ENCODE results near the gene CHRNA7.

CHRNA7 gene

GRCh38 chr15:32029862-32030781 lies at the start of gene CHRNA7:
TSS of gene CHRNA7 (plus strand) at chr15:32030515. CDS start at chr15:32030595, 80 bp downstream.
- no peak for DNase-seq

DNA sequence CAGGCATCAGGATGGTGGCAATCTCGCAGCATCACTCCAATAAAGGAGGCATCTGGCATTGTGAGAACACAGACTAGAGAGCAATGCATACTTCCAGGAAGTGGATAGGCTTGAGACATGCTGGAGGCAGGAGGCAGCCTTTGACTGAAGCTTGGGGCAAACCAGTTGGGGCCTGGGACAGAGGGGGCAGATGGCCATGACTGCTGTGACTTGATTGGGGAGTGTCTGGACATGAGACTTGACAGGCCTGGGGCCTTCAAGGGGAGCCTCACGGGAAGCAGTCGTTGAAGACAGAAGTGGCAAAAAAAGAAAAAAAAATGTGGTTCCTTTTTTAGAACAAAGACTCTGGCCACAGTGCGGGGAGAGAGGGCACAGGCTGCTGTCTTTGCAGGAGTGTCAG lies 44.7 kb upstream of the CHRNA7 start:
- DNase-seq: no peak

GRCh38 chr15:31993062-31993461 lies 37.3 kb upstream of the CHRNA7 start:
- no peak for DNase-seq

GRCh38 chr15:31997711-31998110 lies 32.6 kb upstream of the CHRNA7 start:
- no peak for DNase-seq

- DNase-seq: no peak
These were observed 26.8 kb upstream of the CHRNA7 start for GRCh38 chr15:32003558-32003957.

DNA sequence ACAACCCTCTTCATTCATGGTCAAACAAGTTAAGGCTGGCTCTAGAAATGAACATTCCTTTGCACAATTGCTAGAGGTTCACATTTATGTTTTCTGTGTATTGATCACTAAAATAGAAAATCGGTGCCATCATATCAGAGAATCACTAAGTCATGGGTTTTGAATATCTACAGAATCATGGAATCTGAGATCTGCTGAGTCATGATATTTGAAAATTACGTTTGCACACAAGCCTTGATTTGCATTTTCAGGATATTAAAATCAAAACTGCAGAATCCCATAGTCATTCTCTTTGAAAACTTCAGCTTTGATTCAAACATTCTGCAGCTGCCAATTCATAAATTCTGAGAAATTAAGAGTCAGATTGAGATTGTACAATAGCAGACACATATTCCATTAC lies 26.1 kb upstream of the CHRNA7 start:
- no peak for DNase-seq

DNA sequence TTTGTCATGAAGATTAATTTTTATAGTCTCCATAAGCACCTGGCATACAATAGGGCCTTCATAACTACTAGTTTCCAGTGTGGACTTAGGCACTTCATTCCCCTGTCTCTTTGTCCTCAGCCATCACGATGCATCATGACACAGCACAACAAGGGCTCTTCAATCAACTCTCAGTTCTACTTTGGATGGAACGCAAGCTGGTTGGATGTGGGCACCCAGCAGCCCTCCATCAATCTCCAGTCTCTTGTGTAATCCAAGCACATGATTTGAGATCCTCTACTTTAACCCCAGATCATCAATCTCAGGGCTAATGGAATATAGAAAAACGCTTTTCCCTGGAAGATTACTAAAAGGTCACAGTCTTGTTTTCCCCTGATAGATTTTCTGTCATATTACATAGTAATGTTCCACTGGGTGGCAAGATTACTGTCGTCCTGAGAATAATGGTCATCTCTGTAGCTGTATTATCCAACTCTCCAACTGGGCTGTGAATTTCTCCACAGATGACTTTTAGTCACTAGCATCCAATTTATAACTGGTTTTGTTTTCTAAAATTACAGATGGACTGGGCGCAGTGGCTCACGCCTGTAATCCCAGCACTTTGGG lies 22.9 kb upstream of the CHRNA7 start:
- DNase-seq: no peak

DNA sequence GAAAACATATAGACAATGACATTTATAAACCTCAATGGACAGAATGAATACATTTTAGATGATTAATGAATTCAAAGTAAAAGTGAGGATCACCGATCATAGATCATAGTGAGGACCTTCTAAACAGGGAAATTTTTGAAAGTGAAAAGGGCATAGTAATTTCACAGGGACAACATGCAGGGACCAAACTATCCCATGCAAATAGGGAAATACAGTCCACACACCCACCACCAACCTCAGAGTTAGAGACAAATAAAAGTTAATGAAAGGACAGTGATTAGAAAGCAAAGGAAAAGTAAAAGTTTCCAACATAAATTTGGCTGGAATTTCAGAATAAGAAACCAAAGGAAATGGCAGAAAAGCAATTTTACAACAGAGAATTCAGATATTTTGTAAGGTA lies 15.4 kb upstream of the CHRNA7 start:
- DNase-seq: no peak

GRCh38 chr15:32020156-32020555 lies 10.2 kb upstream of the CHRNA7 start:
- DNase-seq: no peak

DNA sequence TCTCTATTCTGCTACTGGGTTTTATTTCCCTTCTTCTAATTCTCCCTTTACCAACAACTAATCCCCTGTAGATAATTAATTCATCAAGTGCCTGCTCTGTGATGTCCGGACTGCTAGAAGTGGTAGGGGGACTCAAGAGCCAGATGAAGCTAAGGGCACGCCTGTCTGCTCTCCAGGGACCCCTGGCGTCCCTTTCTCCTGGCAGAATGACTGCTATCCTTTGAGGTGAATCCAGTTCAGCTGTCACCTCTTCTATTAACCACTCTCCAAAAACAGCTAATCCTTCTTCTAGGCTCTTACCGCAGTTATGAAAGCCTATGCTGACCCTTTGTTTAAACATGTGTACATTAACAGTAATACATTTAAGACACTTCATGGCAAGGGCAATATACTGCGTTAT lies 1.4 kb upstream of the CHRNA7 start:
- DNase-seq: no peak

DNA sequence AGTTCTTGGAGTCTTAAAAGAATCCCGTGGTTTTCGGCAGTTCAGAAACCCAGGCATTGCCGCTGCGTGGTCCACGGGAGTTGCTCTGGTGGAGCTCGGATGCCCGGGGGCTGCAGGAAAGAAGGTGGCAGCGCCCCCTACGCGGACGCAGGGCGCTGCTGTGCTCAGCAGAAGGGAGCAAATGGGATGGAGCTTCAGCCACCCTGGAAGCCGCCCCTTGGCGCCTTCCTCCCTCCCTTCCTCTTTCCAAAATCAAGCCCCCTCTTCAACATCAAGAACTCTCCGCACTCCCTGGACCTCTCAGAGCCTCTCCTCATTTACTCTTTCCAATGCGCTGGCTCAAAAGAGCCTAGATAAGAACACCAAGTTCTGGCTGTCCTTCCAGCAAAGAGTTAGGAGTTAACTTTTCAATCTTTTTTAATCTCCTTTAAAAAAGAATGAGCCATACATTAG lies 880 bp upstream of the CHRNA7 start:
- DNase-seq: no peak

DNA sequence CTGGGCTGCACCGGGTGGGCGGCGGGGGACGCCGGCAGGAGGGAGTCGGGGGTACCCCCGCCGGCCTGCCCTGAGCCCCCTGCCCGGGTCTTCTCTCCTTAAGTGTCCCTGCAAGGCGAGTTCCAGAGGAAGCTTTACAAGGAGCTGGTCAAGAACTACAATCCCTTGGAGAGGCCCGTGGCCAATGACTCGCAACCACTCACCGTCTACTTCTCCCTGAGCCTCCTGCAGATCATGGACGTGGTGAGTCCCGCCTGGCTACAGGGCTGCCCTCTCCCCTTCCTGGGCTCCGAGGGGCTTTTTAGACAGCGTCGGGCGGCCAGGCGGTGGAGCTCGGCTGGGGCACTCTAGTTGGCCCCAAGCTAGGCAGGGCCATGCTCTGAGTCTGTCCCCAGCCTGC lies 480 bp downstream of the CHRNA7 start:
- DNase-seq: no peak

GRCh38 chr15:32033186-32033890 lies 3.0 kb downstream of the CHRNA7 start:
- DNase-seq: no peak

GRCh38 chr15:32034106-32034505 lies 3.8 kb downstream of the CHRNA7 start:
- no peak for DNase-seq

DNA sequence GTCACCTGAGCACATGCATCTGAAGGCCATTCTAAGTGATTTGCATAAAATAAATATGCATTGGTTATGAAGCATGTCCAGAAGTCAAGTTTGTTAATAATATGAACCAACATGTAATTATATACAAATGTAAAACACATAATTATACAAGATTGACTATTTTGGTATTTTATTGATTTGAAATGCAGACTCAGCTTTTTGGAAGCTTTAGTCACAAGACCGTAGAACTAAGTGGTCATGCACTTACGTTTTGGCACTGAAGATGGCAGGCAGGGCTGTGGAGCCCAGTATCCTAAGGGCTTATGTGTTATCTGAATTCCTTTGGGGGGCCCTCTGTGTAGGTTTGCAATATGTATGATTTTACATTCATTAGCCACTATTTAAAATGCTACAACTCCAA lies 5.0 kb downstream of the CHRNA7 start:
- DNase-seq: no peak

- DNase-seq: no peak
These were observed 6.7 kb downstream of the CHRNA7 start for GRCh38 chr15:32036971-32037370.

GRCh38 chr15:32041294-32041693 lies 11.0 kb downstream of the CHRNA7 start:
- no peak for DNase-seq

- DNase-seq: no peak
These were observed 12.1 kb downstream of the CHRNA7 start for GRCh38 chr15:32042269-32042972.

- DNase-seq: no peak
These were observed 23.4 kb downstream of the CHRNA7 start for GRCh38 chr15:32053719-32054118.

- no peak for DNase-seq
These were observed 27.6 kb downstream of the CHRNA7 start for GRCh38 chr15:32057876-32058425.

- no peak for DNase-seq
These were observed 30.4 kb downstream of the CHRNA7 start for GRCh38 chr15:32060706-32061105.

DNA sequence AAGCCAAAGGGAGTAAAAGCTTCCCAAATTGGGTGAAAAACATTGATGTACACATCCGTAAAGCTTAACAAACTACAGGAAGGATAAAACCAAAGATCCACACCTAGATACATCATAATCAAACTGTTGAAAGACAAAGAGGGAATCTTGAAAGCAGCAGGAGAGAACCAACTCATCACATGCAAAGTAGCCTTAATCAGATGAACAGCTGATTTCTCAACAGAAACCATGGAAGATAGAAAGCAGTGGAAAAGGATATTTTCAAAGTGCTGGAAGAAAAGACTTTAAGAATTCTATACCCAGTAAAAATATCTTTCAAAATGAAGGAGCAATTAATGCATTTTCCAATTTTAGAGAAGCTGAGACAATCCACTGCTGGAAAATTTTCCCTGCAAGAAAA lies 36.8 kb downstream of the CHRNA7 start:
- no peak for DNase-seq

DNA sequence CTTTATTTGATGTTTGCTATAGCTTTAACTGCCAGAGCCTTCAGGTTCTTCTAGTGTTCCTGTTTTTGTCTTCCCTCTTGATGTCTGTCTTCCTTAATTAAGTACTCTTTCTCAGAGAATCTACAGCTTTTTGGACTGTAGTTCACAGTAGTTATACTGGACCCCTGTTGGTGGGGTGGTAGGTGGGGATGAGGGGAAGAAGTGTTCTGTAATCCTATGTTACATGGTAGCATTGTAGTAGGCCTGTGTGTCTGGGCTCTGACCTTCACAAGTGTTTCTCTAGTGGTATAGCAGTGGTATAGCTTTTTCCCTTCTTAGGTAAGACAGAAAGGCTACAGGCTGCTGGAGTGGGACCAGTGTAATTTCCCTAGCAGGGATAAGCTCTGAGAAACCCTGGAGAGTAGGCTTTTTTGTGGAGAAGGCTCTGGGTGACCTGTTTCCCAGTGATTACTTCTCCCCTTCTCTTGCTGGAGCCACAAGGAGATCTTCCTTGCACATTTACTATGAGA lies 59.6 kb downstream of the CHRNA7 start:
- no peak for DNase-seq
